Measurements from ENCODE around the gene CNKSR3.

CNKSR3 gene

DNA sequence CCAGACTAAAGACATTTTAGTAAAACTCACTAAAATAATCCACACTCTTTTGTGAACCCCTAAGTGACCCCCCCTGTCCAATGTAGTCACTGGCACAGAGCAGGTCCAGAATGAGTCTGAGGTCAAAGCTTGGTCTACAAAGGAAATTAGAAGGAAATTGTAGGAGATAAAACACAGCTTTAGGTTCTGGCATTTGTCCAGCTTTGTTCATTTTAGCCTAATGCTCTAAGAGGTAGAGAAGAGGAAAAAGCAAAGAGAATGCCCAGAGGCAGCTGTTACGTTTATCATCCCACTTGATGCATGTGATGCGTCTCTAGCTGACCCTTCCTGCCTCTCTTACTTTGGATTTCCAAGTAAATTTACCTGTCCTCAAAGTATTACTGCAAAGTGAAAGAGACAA is 62.5 kb downstream of the CNKSR3 start:
- Mint-ChIP-seq H3K9me3 (no peaks in the 10 kb centered on the region), H3K27me3 (ENCODE audit: low read depth) (peaks cover 8% of the 10 kb centered on the region), H3K4me1 (ENCODE audit: low read depth) (no peaks in the 10 kb centered on the region), H3K36me3 (ENCODE audit: low read depth) (no peaks in the 10 kb centered on the region), H3K4me3 (no peak overlapping the region), H3K27ac (no peak overlapping the region)

GRCh38 chr6:154446984-154447383 is 63.5 kb downstream of the CNKSR3 start:
- Mint-ChIP-seq H3K4me3 (no peak overlapping the region), H3K9me3 (no peaks in the 10 kb centered on the region), H3K36me3 (ENCODE audit: low read depth) (no peaks in the 10 kb centered on the region)

DNA sequence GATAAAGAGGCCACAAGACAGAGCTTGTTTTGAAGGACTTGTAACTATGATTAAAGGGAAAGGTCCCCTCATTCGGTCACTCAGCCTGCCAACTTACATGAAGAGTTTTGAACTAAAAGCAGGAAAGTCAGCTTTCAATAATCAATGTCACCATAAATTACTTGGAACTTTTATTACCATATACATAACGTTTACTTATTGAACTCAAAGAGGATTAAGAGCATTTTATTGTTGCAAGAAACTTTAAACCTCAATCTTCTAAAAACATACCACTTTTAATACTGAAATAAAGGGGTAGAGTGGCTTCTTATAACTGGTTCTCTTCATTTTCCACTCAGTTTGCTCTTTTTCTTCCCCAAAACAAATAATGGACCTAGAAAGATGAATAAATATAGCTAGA is 65.1 kb downstream of the CNKSR3 start:
- Mint-ChIP-seq H3K4me3 (no peak overlapping the region), H3K27me3 (ENCODE audit: low read depth) (peaks cover 8% of the 10 kb centered on the region), H3K4me1 (ENCODE audit: low read depth) (no peaks in the 10 kb centered on the region), H3K9me3 (no peaks in the 10 kb centered on the region), H3K36me3 (ENCODE audit: low read depth) (no peaks in the 10 kb centered on the region), H3K27ac (no peak overlapping the region)

More at GRCh38 chr6:154446984-154447383, 63.5 kb downstream of the CNKSR3 start:
- peaks cover 8% of the 10 kb centered on the region for H3K27me3 Mint-ChIP-seq (ENCODE audit: low read depth)
- no peaks in the 10 kb centered on the region for H3K4me1 Mint-ChIP-seq (ENCODE audit: low read depth)
- H3K27ac Mint-ChIP-seq, result no peak overlapping the region

GRCh38 chr6:154441995-154442310 is 68.5 kb downstream of the CNKSR3 start:
- Mint-ChIP-seq H3K27me3 (ENCODE audit: low read depth) (peaks cover 8% of the 10 kb centered on the region), H3K9me3 (no peaks in the 10 kb centered on the region), H3K4me3 (no peak overlapping the region), H3K4me1 (ENCODE audit: low read depth) (no peaks in the 10 kb centered on the region), H3K27ac (no peak overlapping the region), H3K36me3 (ENCODE audit: low read depth) (no peaks in the 10 kb centered on the region)

DNA sequence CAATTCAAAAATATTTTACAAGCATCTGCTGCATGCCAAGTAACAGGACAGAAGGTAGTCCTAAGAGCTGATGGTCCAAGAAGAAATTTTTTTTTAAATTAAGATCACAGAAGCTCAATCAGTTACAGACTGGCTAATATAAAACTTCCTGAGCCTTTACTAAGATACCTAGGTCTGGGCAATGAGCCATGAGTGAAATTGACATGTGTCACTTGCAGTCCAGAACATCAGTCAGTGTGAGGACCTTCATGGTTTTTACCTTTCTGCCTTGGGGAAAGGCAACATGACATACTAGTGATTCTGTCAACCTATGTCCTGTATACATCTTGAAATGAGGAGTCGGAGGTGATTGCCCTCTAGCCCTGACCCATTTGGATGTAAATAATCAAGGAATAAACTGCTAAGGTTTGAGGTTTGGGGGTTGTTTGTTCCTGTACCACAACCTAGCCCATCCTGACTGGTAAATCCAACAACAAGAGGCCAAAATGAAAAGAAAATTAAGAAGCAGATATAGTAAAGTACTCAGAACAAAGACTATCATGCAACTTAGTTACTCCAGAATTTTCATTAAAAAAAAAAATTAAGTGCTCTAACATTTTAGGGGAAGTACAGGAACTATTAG is 70.0 kb downstream of the CNKSR3 start:
- Mint-ChIP-seq H3K4me1 (ENCODE audit: low read depth) (no peaks in the 10 kb centered on the region), H3K9me3 (no peaks in the 10 kb centered on the region), H3K27me3 (ENCODE audit: low read depth) (no peaks in the 10 kb centered on the region), H3K27ac (no peak overlapping the region), H3K36me3 (ENCODE audit: low read depth) (no peaks in the 10 kb centered on the region), H3K4me3 (no peak overlapping the region)

GRCh38 chr6:154440022-154440421 is 70.5 kb downstream of the CNKSR3 start:
- Mint-ChIP-seq H3K4me3 (no peak overlapping the region), H3K9me3 (no peaks in the 10 kb centered on the region), H3K27me3 (ENCODE audit: low read depth) (no peaks in the 10 kb centered on the region)

GRCh38 chr6:154438882-154439415 is 71.5 kb downstream of the CNKSR3 start:
- no peak overlapping the region for H3K27ac Mint-ChIP-seq
- H3K27me3 Mint-ChIP-seq (ENCODE audit: low read depth), result no peaks in the 10 kb centered on the region
- H3K36me3 Mint-ChIP-seq (ENCODE audit: low read depth), result no peaks in the 10 kb centered on the region
- no peaks in the 10 kb centered on the region for H3K9me3 Mint-ChIP-seq
- no peaks in the 10 kb centered on the region for H3K4me1 Mint-ChIP-seq (ENCODE audit: low read depth)
- no peak overlapping the region for H3K4me3 Mint-ChIP-seq

More at GRCh38 chr6:154440022-154440421, 70.5 kb downstream of the CNKSR3 start:
- no peak overlapping the region for H3K27ac Mint-ChIP-seq
- no peaks in the 10 kb centered on the region for H3K36me3 Mint-ChIP-seq (ENCODE audit: low read depth)
- H3K4me1 Mint-ChIP-seq (ENCODE audit: low read depth), result no peaks in the 10 kb centered on the region

DNA sequence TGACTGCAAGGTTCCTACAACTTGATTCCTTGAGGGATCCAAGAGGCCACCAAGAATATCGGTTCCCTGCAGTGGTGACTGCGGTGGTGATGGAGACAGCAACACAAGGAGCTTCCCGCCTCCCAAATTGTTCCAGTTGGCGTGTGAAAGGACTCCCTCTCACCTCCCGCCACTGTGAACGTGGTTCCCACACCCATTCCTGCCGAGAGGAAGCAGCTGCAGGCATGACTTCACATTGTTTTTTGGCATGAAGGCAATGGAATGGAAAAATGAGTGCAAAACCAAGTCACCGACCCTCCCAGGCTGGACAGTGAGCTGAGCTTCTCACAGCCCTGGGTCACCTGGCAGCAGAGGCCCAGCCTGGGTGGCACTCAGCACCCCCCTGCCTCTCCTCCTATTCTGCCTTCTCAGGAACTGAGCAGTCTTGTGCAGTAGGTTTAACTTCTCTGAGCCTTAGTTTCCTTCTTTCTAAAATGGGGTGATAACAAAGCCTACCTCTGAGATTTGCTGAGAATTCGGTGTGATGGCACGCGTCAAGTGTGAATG is 75.0 kb downstream of the CNKSR3 start:
- Mint-ChIP-seq H3K27me3 (ENCODE audit: low read depth) (peaks cover 6% of the 10 kb centered on the region), H3K36me3 (ENCODE audit: low read depth) (no peaks in the 10 kb centered on the region), H3K27ac (no peak overlapping the region), H3K4me1 (ENCODE audit: low read depth) (no peaks in the 10 kb centered on the region), H3K9me3 (peaks cover 4% of the 10 kb centered on the region), H3K4me3 (no peak overlapping the region)

- H3K27me3 Mint-ChIP-seq (ENCODE audit: low read depth), result peaks cover 6% of the 10 kb centered on the region
- H3K27ac Mint-ChIP-seq, result no peak overlapping the region
These were observed 75.8 kb downstream of the CNKSR3 start for GRCh38 chr6:154434662-154435061.

GRCh38 chr6:154433477-154434241 is 76.8 kb downstream of the CNKSR3 start:
- H3K27me3 Mint-ChIP-seq (ENCODE audit: low read depth), result peaks cover 6% of the 10 kb centered on the region
- H3K36me3 Mint-ChIP-seq (ENCODE audit: low read depth), result no peaks in the 10 kb centered on the region
- peaks cover 4% of the 10 kb centered on the region for H3K9me3 Mint-ChIP-seq
- no peak overlapping the region for H3K27ac Mint-ChIP-seq
- no peaks in the 10 kb centered on the region for H3K4me1 Mint-ChIP-seq (ENCODE audit: low read depth)
- H3K4me3 Mint-ChIP-seq, result no peak overlapping the region

More at GRCh38 chr6:154434662-154435061, 75.8 kb downstream of the CNKSR3 start:
- Mint-ChIP-seq H3K4me1 (ENCODE audit: low read depth) (no peaks in the 10 kb centered on the region), H3K4me3 (no peak overlapping the region), H3K36me3 (ENCODE audit: low read depth) (no peaks in the 10 kb centered on the region), H3K9me3 (peaks cover 4% of the 10 kb centered on the region)

DNA sequence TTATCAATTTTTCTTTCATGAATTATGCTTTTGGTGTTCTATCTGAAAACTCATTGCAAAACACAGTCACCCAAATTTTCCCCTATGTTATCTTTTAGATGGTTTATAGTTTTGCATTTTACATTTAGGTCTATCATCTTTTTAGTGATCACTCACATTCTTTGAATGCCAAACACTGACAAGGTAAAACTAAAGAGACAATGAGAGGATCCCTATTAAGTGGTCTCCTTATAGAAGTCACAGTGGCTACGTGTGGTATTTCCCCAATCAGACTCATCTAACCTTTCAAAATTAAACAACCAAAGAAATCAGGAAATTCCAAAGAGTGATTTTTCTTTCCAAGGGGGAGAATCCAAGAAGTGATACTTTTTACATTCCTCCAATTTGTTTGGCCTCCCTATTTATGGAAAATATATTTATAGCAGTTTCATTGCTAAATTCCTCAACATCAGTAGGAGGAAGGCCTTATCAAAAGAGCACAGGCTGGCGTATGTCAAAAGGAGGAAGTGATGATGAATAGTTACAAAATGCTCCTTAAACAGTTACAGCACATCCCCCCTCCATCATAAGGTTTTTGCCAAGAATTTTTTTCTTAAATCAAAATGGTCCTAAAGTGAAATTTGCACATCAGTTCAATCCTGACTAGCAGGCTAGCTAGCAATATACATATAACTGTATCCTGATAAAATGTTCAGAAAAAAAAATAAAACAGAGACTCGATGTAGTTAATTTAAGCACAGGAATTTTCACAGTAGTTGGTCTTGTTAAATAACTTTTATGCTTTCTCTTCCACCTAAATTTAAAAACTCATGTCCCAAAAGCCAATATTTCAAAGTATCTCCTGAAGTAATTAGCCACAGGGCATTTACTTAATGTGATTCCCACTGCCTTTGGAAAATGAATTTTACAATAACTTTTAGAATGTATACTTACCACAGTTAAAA is 77.7 kb downstream of the CNKSR3 start:
- H3K9me3 Mint-ChIP-seq, result peaks cover 4% of the 10 kb centered on the region
- H3K27me3 Mint-ChIP-seq (ENCODE audit: low read depth), result peaks cover 6% of the 10 kb centered on the region
- H3K27ac Mint-ChIP-seq, result no peak overlapping the region
- H3K4me1 Mint-ChIP-seq (ENCODE audit: low read depth), result no peaks in the 10 kb centered on the region
- H3K4me3 Mint-ChIP-seq, result no peak overlapping the region
- no peaks in the 10 kb centered on the region for H3K36me3 Mint-ChIP-seq (ENCODE audit: low read depth)

DNA sequence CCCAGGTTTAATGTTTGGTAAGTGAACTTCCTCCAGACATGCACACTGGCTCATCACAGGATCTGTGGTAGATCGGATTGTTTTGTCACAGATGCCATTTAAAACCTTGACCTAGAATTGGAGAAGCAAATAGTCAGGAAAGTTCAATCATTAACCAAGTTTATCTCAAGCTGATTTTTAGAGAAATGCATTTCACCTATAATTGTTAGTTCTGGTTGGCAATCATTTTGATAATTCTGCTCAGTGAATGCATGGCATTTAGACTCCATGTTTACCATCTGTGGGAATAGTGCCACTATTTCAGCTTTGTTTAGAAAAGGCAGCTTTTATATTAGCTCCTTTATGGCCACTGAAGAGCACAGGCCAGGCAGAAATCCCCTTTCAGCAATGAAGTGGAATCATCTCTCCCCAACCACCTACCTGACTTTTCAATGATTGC is 80.0 kb downstream of the CNKSR3 start:
- Mint-ChIP-seq H3K9me3 (peaks cover 4% of the 10 kb centered on the region), H3K4me3 (no peak overlapping the region), H3K4me1 (ENCODE audit: low read depth) (no peaks in the 10 kb centered on the region), H3K27ac (no peak overlapping the region), H3K36me3 (ENCODE audit: low read depth) (no peaks in the 10 kb centered on the region), H3K27me3 (ENCODE audit: low read depth) (peaks cover 6% of the 10 kb centered on the region)

DNA sequence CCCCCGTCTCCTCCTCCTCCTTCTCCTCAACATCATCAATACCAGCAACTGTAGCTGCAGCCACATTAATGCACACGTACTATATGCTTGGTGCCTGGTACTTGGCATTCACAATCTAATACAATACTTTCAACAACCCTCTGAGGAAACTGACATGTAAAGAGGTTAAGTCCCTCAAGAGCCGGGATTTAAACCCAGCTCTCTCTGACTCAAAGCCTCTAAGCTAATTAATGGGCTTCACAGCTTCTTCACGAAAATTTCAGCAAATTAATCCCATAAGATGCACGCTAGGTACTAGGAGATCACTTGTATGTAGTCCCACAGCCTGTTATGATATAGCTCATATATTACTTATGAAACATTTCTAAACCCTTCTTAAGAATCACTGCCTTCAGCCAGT is 80.8 kb downstream of the CNKSR3 start:
- Mint-ChIP-seq H3K27me3 (ENCODE audit: low read depth) (peaks cover 6% of the 10 kb centered on the region), H3K36me3 (ENCODE audit: low read depth) (no peaks in the 10 kb centered on the region), H3K4me1 (ENCODE audit: low read depth) (no peaks in the 10 kb centered on the region), H3K27ac (no peak overlapping the region), H3K9me3 (peaks cover 4% of the 10 kb centered on the region), H3K4me3 (no peak overlapping the region)

GRCh38 chr6:154428897-154429296 is 81.6 kb downstream of the CNKSR3 start:
- Mint-ChIP-seq H3K36me3 (ENCODE audit: low read depth) (no peaks in the 10 kb centered on the region), H3K4me1 (ENCODE audit: low read depth) (no peaks in the 10 kb centered on the region), H3K9me3 (peaks cover 4% of the 10 kb centered on the region), H3K4me3 (no peak overlapping the region), H3K27me3 (ENCODE audit: low read depth) (peaks cover 6% of the 10 kb centered on the region), H3K27ac (no peak overlapping the region)

All from T-helper 1 cell treated with Interleukin-12 subunit alpha and Interleukin-12 subunit beta and Interleukin-4 antibody, amounts not matched to agents 30 μg/mL and 1 μg/mL, for 36 hours (primary cell).